NK-92 treated with Interleukin-12 subunit alpha and Interleukin-12 subunit beta, amount 100 ng/mL, for 24 hours (cell line): ENCODE data around the gene BCL11A.

Experiments used
- DNase-seq: peaks from one replicate; lab custom pipeline; 2025; lab: John Stamatoyannopoulos, UW

The BCL11A gene

DNA sequence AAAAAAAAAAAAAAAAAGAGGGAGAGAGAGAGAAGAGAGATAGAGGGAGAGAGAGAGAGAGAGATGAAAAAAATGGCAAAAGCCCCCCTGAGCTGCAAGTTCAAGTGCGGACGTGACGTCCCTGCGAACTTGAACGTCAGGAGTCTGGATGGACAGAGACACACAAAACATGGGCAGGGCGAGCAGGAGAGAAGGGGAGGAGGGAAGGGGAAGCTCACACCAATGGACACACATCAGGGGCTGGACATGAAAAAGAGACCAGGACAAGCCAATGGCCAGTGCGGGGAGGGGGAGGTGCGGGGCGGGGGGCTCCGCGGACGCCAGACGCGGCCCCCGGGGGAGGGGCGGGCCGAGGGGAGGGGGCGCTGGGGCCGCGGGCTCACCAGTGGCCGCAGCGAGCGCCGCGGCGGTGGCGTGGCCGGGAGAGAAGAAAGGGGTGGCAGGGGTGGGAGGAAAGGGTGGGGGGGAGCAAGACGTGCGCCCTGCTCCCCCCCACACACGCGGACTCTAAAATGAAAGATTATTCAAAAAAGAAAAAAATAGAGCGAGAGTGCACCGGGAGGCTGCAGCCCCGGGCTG lies at the start of gene BCL11A:
Gene BCL11A (minus strand): TSS at position 160 of the 579 bp plus-strand sequence. CDS start 384 bp downstream, outside the sequence.
- DNase-seq, result no peak

DNA sequence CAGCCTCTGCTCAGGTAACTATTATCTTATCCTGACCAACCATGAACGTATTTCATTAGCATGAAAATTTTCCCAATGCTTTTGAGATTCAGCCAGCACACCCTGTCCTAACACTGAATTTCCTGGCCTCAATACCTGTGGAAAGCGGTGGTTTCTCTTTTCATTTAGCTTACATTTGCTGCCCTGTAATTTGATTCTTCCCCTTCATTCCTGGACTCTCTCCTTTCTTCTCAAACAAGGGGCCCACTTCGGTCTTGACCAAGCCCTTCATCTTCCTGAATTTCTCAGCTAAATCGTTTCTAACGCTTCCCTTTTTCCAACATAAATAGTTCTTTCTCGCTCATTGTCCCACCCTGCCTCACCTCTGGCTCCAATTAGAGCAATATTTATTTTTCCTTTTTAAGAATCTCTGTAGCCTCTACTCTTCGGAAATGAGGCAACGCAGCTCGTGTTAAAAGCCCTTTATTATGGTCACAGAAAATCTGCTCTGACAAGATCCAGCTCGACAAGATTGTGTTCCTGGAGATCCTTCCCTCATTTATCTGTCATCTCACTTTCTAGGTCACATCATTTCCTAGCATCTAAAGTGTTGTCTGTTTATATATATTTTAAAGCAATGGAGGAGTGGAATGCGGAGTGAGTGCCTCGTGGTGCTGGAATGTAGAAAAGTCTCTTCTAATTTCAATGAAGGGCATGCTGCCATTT lies 49.5 kb upstream of the BCL11A start:
- DNase-seq, result no peak

DNA sequence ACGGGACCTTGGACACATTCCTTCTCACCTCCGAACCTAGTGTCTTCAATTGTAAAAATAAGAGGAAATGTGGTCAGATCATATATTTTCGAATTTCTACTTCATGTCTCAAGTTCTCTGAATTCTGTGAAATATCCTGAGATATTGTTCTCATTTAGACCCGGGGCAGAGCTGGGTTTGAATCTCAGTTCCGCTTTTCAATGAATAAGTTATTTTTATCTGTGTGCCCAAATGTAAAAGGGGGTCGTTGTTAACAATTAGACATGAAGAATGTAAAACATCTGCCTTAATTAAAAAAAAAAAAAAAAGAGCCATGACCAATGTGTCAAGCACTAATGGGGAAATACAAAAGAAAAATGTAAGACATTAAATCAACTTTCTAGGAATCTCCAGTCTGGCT lies 48.9 kb upstream of the BCL11A start:
- no peak for DNase-seq

DNA sequence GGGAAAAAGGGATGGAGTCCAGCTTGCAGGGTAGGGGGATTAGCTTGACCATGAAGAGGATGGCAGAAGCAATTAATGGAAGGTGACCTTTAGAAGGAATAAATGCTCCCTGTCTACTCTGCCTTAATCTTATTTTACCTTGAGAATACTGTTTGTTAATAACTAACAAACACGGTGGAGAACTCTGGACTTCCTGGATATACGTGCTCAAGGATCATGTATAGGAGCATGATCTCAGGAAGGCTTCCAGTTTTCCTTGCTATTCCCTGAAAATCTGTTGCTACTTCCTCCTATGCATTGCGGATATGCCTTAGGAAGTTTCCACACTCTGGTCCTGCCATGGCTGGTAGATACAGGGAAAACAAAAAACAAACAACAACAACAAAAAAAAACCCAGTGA lies 44.8 kb upstream of the BCL11A start:
- DNase-seq, result no peak

DNA sequence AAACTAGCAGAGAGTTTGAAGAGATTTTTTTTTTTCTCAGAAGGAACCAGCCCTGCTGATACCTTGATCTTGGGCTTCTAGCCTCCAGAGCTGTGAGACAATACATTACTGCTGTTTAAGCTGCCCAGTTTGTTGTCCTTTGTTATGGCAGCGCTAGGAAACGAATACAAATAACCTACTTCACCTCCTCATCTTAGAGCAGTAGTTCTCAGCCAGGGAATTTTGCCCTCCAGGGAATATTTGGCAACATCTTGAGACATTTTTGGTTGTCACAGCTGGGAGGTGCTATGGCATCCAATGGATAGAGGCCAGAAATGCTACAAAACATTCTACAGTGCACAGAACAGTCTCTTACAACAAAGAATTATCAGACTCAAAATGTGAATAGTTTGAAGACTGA lies 43.9 kb upstream of the BCL11A start:
- DNase-seq, result no peak

DNA sequence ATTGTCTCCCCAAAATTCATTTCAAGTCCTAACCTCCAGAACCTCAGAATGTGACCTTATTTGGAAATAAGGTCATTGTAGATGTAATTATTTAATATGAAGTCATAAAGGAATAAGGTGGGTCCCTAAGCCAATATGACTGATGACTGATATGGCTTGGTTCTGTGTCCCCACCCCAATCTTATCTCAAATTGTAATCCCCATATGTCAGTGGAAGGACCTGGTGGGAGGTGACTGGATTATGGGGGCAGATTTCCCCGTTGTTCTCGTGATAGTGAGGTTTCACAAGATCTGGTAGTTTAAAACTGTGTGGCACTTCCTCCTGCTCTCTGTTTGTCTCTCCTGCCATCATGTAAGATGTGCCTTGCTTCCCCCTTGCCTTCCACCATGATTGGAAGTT lies 43.0 kb upstream of the BCL11A start:
- no peak for DNase-seq

DNA sequence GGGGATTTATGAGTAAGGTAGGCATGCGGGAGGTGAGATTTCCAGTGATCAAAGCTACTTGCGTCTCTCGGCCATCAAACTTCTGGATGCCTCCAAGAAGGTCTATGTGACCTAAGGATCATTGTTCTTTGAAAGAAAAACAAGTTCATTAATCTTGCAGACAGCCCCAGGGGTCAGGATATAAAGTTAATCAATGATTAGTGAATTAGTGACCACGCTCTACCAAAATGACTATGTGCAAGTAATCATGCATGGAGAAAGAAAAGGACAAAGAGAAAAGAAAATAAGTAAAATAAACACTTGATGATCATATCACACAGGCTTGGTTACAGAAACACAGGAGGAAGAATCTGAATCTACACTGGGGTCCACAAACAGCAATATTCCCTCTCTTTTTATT lies 42.5 kb upstream of the BCL11A start:
- no peak for DNase-seq

DNA sequence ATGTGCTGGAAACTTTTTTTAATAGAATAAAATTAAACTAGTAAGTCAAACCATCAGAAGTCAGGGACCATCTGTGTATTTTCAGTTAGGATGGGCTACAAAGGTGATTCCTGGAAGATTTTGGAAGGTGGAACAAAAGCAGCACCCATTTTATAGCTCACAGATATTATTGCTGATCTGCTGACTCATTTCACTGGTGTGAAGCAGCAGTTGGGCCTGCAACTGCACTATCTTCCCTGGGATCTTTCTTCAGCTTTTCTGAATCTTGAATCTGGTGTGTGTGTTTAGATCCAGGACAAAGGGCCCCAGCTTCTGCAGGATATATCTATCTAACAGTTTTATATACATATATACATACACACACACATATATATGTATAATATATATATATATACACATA lies 35.6 kb upstream of the BCL11A start:
- DNase-seq, result no peak

DNA sequence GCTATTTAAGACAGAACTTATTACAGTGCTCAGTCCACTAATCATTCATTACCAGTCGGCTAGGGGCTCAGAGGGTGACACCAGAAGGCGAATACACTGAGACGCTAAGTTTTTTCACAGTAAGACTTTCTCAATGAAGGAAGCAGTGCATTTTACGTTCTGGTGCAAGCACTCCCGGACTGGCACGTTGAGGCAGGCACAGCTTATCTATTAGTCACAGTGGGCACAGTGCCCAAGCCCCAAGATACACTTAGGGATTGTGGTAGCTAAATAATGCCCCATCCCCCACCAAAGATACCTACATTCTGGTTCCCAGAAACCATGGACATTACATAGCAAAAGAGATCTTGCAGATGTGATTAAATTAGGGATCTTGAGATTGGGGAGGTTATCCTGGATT lies 32.6 kb upstream of the BCL11A start:
- DNase-seq, result no peak

DNA sequence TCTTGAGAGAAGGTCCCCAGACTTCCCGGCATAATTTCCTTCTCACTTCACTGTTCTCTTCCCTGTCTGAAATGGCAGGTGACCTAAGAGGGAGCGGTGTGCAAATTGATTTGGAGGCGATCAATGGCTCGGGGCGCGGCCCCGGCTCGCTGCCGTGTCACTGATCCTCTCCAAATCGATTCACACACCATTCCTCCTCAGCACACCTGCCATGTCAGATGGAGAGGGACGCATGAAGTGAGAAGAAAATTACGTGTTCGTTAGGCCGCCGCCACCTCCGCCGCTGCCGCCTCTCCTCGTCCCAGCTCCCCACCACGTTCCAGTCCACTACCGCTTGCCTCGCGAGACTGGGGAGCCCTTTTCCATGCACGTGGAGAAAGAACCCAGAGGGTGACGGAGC lies 31.8 kb upstream of the BCL11A start:
- no peak for DNase-seq

DNA sequence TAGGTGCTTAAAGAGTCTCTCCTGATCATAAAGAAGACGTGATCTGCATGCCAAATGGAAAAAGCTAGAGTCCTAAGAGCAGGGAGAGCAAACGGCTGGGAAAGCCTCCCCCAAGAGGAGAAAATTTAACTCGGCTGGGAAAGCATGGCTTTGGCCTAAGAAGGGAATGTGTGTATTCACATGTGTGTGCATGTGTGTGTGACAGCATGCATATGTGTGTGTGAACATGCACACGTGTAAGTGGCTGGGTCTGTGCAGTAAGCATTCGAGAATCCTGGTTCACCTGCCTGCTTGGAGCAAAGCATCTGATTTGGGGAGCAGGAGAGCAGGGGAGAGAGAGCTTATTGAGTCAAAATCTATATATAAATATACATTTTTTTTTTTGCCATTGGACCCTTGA lies 30.1 kb upstream of the BCL11A start:
- no peak for DNase-seq

DNA sequence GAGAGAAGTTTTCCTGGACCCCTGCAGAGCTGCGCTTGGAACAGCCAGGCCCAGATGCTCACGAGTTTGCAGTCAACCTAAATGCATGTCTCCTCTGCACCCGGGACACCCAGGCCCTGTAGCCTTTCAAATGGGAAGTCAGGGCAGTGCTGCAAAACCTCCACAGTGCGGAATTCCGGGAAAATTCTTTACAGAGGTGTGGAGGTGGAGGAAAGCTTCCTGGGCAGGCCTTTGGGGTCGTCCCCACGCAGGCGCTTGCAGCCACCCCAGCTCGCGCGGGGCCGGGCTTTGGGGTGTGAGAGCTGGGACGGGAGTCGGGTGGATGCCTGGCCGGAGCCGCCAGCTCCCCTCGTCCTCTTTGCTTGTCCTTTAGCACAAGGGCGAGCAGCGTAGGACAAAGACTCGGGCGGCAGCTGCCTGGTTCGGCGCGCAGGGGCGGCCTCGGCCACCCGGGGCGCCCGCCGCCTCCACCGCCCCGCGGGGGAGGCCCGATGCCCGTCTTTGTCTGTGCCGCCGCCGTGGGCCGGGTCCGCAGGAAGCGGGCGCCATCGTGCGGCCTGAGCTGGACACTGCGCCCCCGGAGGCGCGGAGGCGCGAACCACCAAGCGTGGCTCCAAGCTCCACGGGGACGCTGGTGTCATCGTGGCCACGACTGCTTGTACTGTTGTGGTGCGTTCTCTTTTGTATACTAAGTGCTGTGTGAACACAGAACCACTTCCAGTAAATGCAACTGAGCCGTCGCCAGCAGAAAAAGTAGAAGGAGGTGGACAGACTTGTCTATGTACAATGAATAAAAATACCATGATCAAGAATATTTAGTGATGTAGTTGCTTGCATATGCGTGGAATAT lies 28.2 kb upstream of the BCL11A start:
- no peak for DNase-seq

DNA sequence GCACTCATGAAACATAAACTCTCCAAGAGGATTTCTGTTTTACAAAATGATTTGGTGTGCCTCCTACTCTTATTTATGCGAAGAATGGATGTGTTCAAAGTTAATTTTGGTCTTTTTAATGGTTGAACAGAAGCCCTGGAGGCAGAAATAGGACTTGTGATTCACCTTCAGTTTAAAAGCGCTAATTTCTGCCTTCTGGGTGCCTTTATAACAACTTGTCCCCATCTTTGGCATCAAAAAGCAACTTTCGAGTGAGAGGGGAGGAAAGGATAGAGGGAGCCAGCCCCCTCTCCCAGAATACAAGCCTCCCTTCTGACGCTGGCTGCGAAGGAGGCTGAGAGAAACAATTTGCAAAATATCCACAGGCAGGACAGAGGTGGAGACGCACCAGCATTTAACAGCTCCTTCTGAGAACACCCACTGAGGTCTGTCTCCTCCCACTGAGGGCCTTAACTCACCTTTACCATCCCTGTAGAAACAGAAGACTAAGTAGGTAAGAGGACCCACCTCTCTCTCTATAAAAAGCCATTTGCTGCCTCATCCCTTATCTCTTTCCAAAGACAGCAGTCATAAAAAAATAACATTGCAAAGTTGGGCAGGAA lies 24.3 kb upstream of the BCL11A start:
- no peak for DNase-seq

DNA sequence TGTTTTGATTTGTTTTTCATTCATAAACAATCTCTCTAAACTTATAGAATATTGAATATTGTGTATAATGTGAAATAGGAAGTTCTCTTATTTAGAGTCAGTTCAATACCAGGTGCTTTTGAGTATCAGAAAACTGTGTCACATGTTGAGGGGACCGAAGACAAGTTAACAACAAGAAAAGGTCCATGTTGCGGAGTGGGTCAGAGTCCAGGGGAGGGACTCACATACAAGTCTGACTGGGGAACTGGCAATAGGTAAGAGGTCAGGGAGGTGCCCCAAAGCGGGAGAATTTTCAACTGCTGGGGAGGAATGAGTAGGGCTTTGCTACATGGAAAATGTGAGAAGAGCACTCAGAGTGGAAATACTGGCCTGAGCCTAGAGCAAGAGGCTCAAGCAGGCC lies 19.8 kb upstream of the BCL11A start:
- DNase-seq, result no peak

DNA sequence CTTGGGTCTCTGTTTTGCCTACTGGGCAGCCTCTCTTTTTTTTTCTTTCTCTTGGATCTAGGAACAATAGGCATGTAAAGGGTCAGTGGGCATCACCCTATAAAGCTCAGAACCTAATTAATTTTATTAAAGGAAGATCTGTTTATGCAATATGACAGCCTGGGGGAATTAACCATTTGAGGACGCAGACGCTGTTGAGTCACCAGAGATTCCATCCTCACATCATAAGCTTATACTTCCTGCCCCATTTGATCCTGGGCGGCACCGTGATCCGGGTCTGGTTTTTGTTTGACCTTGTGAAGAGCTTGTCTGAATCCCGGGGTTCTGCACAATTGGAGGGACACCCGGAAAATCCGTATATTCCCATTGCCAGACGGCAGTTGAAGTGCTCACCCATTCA lies 16.8 kb upstream of the BCL11A start:
- DNase-seq, result no peak

DNA sequence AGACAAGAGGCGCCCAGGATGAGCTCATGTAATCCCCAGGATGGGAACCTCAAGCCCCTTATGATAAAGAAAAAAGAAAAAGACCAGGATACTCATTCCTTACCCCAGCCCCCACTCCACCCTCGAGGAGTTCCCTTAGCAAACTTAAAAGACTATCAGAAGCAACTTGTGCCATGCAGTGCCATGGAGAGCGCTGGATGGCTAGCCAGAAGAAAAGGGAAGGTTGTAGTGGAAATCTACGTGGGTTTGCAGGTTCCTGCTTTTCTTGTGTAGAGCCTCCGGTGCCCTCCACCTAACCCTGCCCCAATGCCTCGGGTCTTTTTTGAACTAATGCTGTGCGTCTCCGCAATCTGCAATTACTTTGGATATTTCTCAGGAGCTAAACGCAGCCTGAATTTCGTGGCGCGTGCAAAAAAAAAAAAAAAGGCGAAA lies 16.2 kb upstream of the BCL11A start:
- DNase-seq, result no peak

DNA sequence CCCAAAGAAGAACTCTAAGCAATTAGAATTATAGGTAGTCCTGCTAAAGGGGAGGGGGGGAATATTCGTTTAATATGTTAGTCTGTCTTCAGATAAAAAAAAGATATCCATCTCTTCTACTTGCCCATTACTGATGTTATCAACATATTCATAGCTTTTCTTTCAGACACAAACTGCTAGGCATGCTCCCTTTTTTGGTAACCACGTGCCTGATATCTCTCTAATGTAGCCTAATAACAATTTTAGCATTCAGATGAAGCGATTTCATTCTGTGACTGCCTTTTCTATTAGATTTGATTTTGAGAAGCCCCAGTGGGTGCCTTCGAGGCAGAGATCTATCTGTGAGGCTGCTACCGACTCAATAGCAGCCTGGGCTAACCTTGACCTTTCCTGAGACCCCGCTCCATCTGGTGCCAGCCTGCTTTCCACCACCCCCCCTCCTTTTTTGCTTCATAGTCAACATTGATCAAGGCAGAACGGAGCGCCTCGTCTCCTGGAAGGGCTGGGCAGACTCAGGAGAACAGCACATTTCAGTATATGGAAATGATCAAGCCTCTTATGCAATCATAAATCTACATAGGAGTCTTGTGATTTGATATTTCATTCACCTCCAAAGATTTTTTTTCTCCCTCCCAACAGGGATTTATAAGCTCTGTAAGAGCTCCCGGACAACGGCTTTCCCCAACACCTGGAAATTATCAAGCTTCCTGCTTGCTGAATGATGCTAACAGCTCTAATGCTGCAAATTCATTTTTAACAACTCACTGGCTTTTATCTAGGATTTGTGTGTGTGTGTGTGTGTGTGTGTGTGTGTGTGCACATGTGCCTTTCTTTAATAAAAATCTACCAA lies 14.7 kb upstream of the BCL11A start:
- no peak for DNase-seq

DNA sequence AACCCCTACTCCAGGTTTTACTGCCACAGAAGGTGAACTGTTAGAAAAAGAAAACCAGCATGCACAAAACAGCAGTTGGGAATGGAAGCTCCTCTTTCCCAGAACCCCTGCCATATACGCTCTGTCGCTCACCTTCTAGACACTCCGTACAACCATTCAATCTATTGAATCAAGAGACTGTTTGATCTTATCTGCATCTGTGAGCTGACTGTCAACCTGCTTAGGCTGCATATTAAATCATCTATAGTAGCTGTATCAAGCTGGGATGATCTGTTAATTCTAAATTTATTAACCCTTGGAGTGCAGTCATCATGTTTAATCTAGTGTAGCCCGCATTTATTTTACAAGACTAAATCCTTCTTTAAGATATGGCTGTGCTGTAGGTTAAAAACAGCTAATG lies 13.6 kb upstream of the BCL11A start:
- DNase-seq, result no peak

DNA sequence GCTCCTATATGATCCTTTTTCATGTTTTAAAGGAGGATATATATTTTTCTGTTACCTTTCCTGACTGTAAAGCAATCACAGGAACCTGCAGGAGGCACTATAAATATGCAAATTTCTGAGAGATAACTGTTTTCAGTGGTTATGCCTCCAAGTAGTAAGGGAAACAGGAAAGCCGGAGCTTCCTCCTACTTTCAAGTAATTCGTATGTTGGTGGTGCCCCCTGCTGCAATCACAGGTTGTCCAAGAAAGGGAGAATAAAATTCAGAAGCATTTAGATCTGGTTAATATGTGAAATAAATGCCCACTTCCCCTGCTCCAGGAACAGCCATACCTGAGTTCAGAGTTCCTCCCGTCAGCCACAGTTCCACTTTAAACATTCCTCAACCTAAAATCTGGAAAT lies 12.0 kb upstream of the BCL11A start:
- DNase-seq, result no peak

DNA sequence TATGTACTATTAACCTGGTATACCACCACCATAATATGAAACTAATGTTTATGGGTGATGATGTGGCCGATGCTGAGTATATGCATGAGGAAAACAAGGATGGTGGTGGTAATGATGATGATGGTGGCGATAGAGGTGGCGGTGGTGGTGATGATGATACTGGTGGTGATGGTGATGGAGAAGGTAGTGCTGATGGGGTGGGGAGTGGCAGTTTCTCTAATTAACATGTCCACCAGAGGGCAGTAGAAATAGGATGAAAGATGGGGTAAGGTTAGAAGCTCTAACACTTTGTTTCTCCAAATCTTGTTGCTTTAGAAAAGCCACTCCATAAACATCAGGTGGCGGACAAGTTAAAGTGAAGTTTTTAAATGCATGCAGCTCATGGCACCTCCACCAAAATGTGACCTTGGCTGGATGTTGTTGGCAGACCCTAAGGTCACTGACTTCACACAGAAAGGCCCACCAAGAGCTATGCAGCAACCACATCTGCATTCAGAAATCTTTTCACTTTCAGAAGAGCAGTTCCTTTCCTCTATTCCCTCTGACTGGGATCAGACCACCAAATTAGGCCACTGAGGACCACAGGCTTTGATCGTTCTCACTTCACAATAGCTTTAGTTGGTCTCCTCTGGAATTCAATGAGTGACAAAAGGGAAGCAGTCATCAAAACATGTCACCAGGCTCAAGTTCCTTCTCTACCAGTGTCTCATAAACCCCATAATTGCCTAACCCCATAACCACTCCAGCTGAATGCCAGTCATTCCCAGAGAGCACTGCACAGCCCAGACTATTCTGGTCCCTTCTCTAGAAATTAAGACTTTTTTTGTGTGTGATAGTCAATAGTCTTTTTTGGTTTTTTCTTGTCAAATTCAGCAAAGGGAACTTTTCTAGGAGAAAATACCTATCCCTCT lies 7.5 kb upstream of the BCL11A start:
- DNase-seq, result no peak

DNA sequence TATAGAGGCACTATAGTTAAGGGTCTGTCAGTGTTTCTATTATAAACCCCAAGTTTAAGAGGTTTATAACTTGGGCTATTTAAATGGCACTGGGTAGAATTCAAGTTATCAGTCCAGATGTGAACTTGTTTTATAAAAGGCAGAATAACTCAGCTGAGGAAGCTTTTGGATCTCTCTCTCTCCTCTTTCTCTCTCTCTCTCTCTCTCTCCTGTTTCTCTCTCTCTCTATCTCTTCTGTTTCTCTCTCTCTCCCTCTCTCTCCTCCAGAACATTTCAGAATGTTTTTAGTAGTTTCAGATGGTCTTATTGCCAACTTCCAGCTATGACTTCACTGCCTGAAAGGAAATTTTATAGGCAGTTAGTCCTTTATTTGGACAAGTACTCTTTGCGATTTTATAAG lies 6.4 kb upstream of the BCL11A start:
- DNase-seq, result no peak
